ENCODE results near the gene KRTAP1-5.

- TF ChIP-seq EZH2 (IDR thresholded peaks at IDR 0.05; ENCODE audit: insufficient read depth, poor library complexity, severe bottlenecking) (no peak), EZH2phosphoT487 (IDR thresholded peaks at IDR 0.05; ENCODE audit: insufficient read depth, low read depth) (no peak)
Measured at GRCh38 chr17:41067281-41067680, 40.3 kb upstream of the KRTAP1-5 start.
